Activated CD8-positive, alpha-beta memory T cell treated with anti-CD3 and anti-CD28 coated beads, Interleukin-2, amount 10 ng/mL, durations not matched to agents 7 days and 5 days (primary cell): ENCODE measurements around the gene GGN. TPM values are rescaled to one million over a fixed set of nuclear protein-coding genes. Genes with fewer than 3 reads are reported as not detected.
A peak's percentile ranks its signal among the peaks of the same experiment; 100 is the strongest.
"Not testable (repeated sequence)": the region's sequence is repeated elsewhere in the genome, so short reads cannot be mapped to it uniquely, and the experiment has no call there.

Experiments
- ATAC-seq: fragments of 150-1000 bp; cut with Tn5 transposase; one replicate; pipeline ENCODE4 v1.10.0; 2021; ENCODE audit warnings: moderate library complexity
- CTCF ChIA-PET: fragments of 350-600 bp; sonication (Branson Sonifier 250); formaldehyde crosslinking; loops from one replicate; lab custom pipeline; 2021; ENCODE audit warnings: antibody characterized with exemption; lab: Charles Lee
- DNase-seq: peaks from one replicate; pipeline ENCODE4 v3.0.0-alpha.2; 2020
- H3K27ac Mint-ChIP-seq: one replicate; pipeline ENCODE4 v1.8.0; 2021; ENCODE audit warnings: mild to moderate bottlenecking, mixed read lengths
- H3K27me3 Mint-ChIP-seq: one replicate; pipeline ENCODE4 v1.8.0; 2021; ENCODE audit warnings: mixed read lengths
- H3K36me3 Mint-ChIP-seq: one replicate; pipeline ENCODE4 v1.8.0; 2021; ENCODE audit warnings: mild to moderate bottlenecking, mixed read lengths
- H3K4me1 Mint-ChIP-seq: one replicate; pipeline ENCODE4 v1.8.0; 2021; ENCODE audit warnings: mixed read lengths
- H3K4me3 Mint-ChIP-seq: one replicate; pipeline ENCODE4 v1.8.0; 2021; ENCODE audit warnings: mild to moderate bottlenecking, moderate library complexity, mixed read lengths
- H3K9me3 Mint-ChIP-seq: one replicate; pipeline ENCODE4 v1.8.0; 2022; ENCODE audit warnings: low read depth, mixed read lengths
- total RNA-seq, 2 experiments: library from RNA; stranded (reverse); gene quantifications; one replicate each; pipeline ENCODE4 v1.2.3, GENCODE V29; 2021

Gene GGN
- total RNA-seq: not detected

GRCh38 chr19:38387550-38388348, at the start of gene GGN:
TSS of gene GGN (minus strand) at chr19:38388034. CDS start at chr19:38387261, 773 bp downstream.
- H3K36me3 Mint-ChIP-seq: peaks cover 11% of the 10 kb centered on the region
- DNase-seq (peak; percentile 84), ATAC-seq (peak; percentile 77)
- peak within 1 kb of the TSS; percentile 44 for H3K27ac Mint-ChIP-seq
- CTCF ChIA-PET: interaction anchor here (0.6 to 2.3 kb wide), 8 partner anchors 10 to 543 kb away, joined by 3 to 17 read pairs (median 4); partner anchors contain the start of genes FAM98C, MRPS12, PSMD8 and SARS2
- H3K4me3 Mint-ChIP-seq: peak within 1 kb of the TSS; percentile 70
- no peaks in the 10 kb centered on the region for H3K9me3 Mint-ChIP-seq
- peaks cover 16% of the 10 kb centered on the region for H3K4me1 Mint-ChIP-seq
- peaks cover 37% of the 10 kb centered on the region for H3K27me3 Mint-ChIP-seq

GRCh38 chr19:38437295-38437694, 49.5 kb upstream of the GGN start:
- CTCF ChIA-PET: interaction anchor here (2.1 kb wide), 1 partner anchor 35 kb away, joined by 5 read pairs; the partner anchor contains the start of gene FAM98C
- Mint-ChIP-seq H3K4me1 (peaks cover 5% of the 10 kb centered on the region), H3K27me3 (peaks cover 18% of the 10 kb centered on the region), H3K9me3 (no peaks in the 10 kb centered on the region), H3K4me3 (no peak overlapping the region), H3K36me3 (no peaks in the 10 kb centered on the region), H3K27ac (no peak overlapping the region)
- DNase-seq (no peak), ATAC-seq (no peak)

- Mint-ChIP-seq H3K4me3 (no peak overlapping the region), H3K27me3 (peaks cover 21% of the 10 kb centered on the region), H3K4me1 (peaks cover 5% of the 10 kb centered on the region), H3K9me3 (no peaks in the 10 kb centered on the region), H3K36me3 (no peaks in the 10 kb centered on the region), H3K27ac (no peak overlapping the region)
- ATAC-seq (no peak), DNase-seq (no peak)
- CTCF ChIA-PET: no interaction called here
Observed at GRCh38 chr19:38434549-38435051, 46.8 kb upstream of the GGN start.

- no peaks in the 10 kb centered on the region for H3K36me3 Mint-ChIP-seq
- no peak within 1 kb of the TSS for H3K27ac Mint-ChIP-seq
- H3K27me3 Mint-ChIP-seq: peaks cover 24% of the 10 kb centered on the region
- CTCF ChIA-PET: no interaction called here
- DNase-seq (peak; percentile 67), ATAC-seq (peak; percentile 90)
- H3K4me1 Mint-ChIP-seq: peaks cover 11% of the 10 kb centered on the region
- H3K9me3 Mint-ChIP-seq: no peaks in the 10 kb centered on the region
- no peak within 1 kb of the TSS for H3K4me3 Mint-ChIP-seq
Observed at GRCh38 chr19:38433268-38433733, 45.5 kb upstream of the GGN start, which contains the start of gene RYR1. TSS of gene RYR1 (plus strand) at chr19:38433691. CDS start at chr19:38433830, 139 bp downstream.

GRCh38 chr19:38430931-38431330, 43.1 kb upstream of the GGN start:
- Mint-ChIP-seq H3K36me3 (no peaks in the 10 kb centered on the region), H3K4me3 (no peak overlapping the region), H3K27ac (no peak overlapping the region), H3K27me3 (peaks cover 17% of the 10 kb centered on the region), H3K4me1 (peaks cover 25% of the 10 kb centered on the region), H3K9me3 (no peaks in the 10 kb centered on the region)
- CTCF ChIA-PET: no interaction called here
- no peak for ATAC-seq
- no peak for DNase-seq

GRCh38 chr19:38429811-38430156, 42.0 kb upstream of the GGN start:
- ATAC-seq: no peak
- Mint-ChIP-seq H3K9me3 (no peaks in the 10 kb centered on the region), H3K4me3 (no peak overlapping the region), H3K4me1 (peaks cover 27% of the 10 kb centered on the region), H3K36me3 (no peaks in the 10 kb centered on the region), H3K27ac (no peak overlapping the region), H3K27me3 (peaks cover 17% of the 10 kb centered on the region)
- DNase-seq: no peak
- CTCF ChIA-PET: interaction anchor here (0.9 kb wide), 1 partner anchor 27 kb away, joined by 3 read pairs; the partner anchor contains the start of gene FAM98C

GRCh38 chr19:38429055-38429810, 41.4 kb upstream of the GGN start:
- no peak for DNase-seq
- no peaks in the 10 kb centered on the region for H3K36me3 Mint-ChIP-seq
- H3K4me1 Mint-ChIP-seq: peaks cover 27% of the 10 kb centered on the region
- H3K9me3 Mint-ChIP-seq: no peaks in the 10 kb centered on the region
- H3K27ac Mint-ChIP-seq: peak overlapping the region; percentile 25
- no peak overlapping the region for H3K4me3 Mint-ChIP-seq
- peak; percentile 24 for ATAC-seq
- peaks cover 13% of the 10 kb centered on the region for H3K27me3 Mint-ChIP-seq
- CTCF ChIA-PET: interaction anchor here (0.9 to 3.5 kb wide), 2 partner anchors 26 kb away, joined by 3 to 15 read pairs; partner anchors contain the start of gene FAM98C

- H3K27ac Mint-ChIP-seq: peak overlapping the region; percentile 49
- CTCF ChIA-PET: interaction anchor here (3.5 kb wide), 1 partner anchor 24 kb away, joined by 15 read pairs; the partner anchor contains the start of gene FAM98C
Observed at GRCh38 chr19:38427035-38427677, 39.3 kb upstream of the GGN start.

GRCh38 chr19:38425810-38426466, 38.1 kb upstream of the GGN start, which contains the start of gene RASGRP4:
TSS of gene RASGRP4 (minus strand) at chr19:38426219. CDS start at chr19:38426091, 128 bp downstream.
- no peaks in the 10 kb centered on the region for H3K36me3 Mint-ChIP-seq
- peak; percentile 58 for DNase-seq
- peak within 1 kb of the TSS; percentile 42 for H3K27ac Mint-ChIP-seq
- H3K4me3 Mint-ChIP-seq: peak within 1 kb of the TSS; percentile 10
- peaks cover 24% of the 10 kb centered on the region for H3K4me1 Mint-ChIP-seq
- H3K27me3 Mint-ChIP-seq: peaks cover 6% of the 10 kb centered on the region
- ATAC-seq: peak; percentile 50
- CTCF ChIA-PET: interaction anchor here (3.5 kb wide), 1 partner anchor 23 kb away, joined by 15 read pairs; the partner anchor contains the start of gene FAM98C
- H3K9me3 Mint-ChIP-seq: no peaks in the 10 kb centered on the region

More at GRCh38 chr19:38427035-38427677, 39.3 kb upstream of the GGN start:
- H3K4me1 Mint-ChIP-seq: peaks cover 24% of the 10 kb centered on the region
- not testable (repeated sequence) for H3K27me3 Mint-ChIP-seq, H3K9me3 Mint-ChIP-seq, H3K36me3 Mint-ChIP-seq, H3K4me3 Mint-ChIP-seq
- peak; percentile 75 for ATAC-seq
- DNase-seq: peak; percentile 57

- DNase-seq (no peak), ATAC-seq (no peak)
- Mint-ChIP-seq H3K36me3 (no peaks in the 10 kb centered on the region), H3K4me3 (no peak overlapping the region), H3K27me3 (peaks cover 3% of the 10 kb centered on the region), H3K9me3 (no peaks in the 10 kb centered on the region), H3K27ac (no peak overlapping the region), H3K4me1 (peaks cover 24% of the 10 kb centered on the region)
- CTCF ChIA-PET: interaction anchor here (3.5 kb wide), 1 partner anchor 22 kb away, joined by 15 read pairs; the partner anchor contains the start of gene FAM98C
Observed at GRCh38 chr19:38425222-38425809, 37.5 kb upstream of the GGN start.

- H3K4me1 Mint-ChIP-seq: peaks cover 19% of the 10 kb centered on the region
- ATAC-seq (no peak), DNase-seq (no peak)
- H3K27me3 Mint-ChIP-seq: no peaks in the 10 kb centered on the region
- no peak overlapping the region for H3K4me3 Mint-ChIP-seq
- H3K36me3 Mint-ChIP-seq: no peaks in the 10 kb centered on the region
- H3K27ac Mint-ChIP-seq: no peak overlapping the region
- H3K9me3 Mint-ChIP-seq: no peaks in the 10 kb centered on the region
- CTCF ChIA-PET: interaction anchor here (0.8 to 0.9 kb wide), 2 partner anchors 22 to 506 kb away, joined by 3 to 6 read pairs; partner anchors contain the start of genes FAM98C, MRPS12 and SARS2
Observed at GRCh38 chr19:38424272-38424671, 36.4 kb upstream of the GGN start.

- CTCF ChIA-PET: no interaction called here
- Mint-ChIP-seq H3K4me3 (no peak overlapping the region), H3K4me1 (peaks cover 19% of the 10 kb centered on the region), H3K27me3 (no peaks in the 10 kb centered on the region), H3K27ac (no peak overlapping the region), H3K36me3 (no peaks in the 10 kb centered on the region), H3K9me3 (no peaks in the 10 kb centered on the region)
- DNase-seq (no peak), ATAC-seq (no peak)
Observed at GRCh38 chr19:38422438-38422837, 34.6 kb upstream of the GGN start.
